CD4-positive, alpha-beta T cell treated with Interleukin-6 for 4 hours (primary cell): Measurements from ENCODE around the gene RDH14.

Experiments used
- DNase-seq: peaks from one replicate; pipeline ENCODE4 v3.0.0-alpha.2; 2020; ENCODE audit warnings: mixed read lengths

Gene RDH14

DNA sequence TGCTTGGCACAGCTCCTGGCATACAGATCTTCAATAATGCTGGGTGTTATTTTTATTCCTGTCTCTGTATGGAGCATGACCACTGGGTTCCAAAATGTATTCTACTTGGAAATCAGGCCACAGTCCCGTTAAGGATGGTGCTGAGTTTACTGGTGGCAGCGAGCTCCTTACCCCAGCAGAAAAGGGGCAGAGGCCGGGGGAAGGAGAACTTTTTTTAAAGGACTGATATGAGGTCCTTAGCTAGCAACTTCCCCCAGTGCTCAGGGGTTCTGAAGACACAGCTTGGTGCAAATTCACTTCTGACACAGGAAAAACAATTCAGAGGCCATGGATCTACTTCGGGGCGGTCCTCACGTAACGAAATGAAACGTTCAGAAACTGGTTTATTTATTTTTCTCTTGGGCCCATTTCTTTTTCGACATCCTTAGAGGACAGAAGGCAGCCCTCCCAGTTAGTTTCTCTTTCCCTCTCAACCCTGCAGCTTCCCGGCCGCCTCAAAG is 872 bp downstream of the RDH14 start:
- DNase-seq: no peak

DNA sequence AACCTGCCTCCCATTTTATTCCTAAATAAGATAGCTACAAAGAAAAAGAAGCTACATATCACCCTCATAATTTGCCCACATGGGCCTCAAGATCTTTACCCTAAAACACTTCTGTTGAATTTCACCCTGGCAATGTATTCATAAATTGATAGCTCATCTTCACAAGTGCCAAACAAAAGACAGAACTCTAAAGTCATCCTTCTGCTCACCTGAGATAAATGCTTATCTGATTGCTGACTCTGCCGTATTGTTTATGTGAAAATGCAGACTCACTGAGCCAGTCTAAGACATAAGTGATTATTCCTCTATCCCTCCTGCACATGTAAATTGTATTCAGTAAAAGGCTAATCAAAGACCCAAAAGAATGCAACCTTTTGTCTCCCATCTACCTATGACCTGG is 2.0 kb downstream of the RDH14 start:
- no peak for DNase-seq

DNA sequence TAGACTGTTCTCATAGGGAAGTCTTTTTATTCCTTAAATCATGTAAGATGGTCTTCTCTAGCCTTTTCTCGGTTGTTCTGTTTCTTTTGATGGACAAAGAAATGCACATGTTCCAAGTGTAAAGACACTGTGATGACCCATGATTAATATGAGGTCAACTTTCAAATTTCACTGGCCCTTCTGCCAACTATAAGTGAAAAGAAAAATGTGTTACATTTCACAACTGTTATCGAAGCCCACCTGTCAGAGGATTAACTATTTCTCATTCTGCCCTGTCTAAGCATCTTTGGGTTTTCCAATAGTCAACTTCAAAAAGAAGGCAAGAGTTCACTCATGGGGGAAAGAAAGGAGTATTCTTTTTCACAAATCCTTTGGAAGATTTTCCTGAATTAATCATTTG is 3.3 kb downstream of the RDH14 start:
- no peak for DNase-seq

DNA sequence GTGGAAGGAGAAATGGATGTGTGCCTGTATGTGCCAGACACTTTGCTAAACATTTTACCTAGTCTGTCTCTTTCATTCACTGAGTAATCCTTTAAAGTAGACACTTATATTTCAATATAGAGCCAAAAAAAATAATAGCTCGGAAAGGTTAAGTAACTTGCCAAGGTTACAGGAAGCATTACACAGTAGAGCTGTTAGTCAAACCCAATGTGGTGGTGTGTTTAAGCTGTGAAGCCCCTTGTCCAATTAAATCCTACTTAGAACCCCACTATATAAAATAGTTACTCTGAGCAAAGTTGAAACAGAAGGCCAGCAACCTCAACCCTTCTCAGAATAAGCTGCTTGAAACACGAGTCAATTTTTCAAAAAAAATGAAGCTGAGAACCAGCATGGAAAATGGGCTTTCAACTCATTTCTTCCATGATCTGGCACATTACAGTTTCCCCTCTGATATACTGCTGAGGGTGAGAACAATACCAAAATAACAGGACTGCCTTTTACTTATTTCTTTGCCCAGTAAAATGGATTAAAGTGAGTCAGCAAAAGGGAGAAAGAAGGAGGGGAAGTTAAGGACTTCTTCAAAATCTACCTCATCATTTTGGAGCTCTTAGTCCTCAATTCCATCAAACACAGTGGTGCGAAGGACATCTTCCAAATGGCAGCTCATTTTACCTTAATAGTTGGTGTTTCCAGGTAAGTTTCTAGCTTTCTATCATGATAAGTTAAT is 7.9 kb downstream of the RDH14 start:
- no peak for DNase-seq

DNA sequence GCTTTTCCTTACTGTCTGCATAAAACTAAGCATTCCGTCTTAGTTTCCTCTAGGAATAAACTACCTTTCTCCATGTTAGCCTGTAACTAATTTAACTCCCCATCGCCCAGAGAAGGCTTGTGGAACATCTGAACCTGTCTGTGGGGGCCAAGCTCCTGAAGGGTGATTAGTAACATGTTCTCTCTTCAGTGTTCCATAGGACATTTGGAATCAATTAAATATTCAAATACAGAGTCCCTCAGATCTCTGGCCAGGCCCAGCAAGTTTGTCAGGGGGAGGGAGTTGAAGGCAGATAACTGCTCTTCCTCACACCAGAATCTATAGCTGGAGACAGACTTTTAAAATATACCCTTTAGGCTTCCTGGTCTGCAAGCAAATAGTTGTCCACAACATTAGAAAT is 8.8 kb downstream of the RDH14 start:
- DNase-seq: no peak

DNA sequence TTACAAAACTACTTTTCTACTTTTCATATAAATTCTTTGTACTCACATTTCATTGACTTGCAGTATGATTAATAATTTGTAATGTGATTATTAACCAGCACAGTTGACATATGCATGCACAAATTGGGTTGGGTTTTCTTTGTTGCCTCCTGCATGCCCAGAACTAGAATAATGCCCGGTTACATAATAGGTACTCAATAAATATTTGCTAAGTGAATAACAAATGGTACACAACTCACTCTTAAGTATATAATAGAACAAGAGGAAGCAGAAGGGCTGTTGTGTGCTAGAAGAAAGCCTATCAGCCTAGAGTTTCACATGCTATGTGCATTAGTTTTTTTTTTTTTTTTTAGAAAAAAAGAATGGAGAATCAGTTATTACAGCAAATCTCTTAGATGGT is 9.3 kb downstream of the RDH14 start:
- DNase-seq: no peak

DNA sequence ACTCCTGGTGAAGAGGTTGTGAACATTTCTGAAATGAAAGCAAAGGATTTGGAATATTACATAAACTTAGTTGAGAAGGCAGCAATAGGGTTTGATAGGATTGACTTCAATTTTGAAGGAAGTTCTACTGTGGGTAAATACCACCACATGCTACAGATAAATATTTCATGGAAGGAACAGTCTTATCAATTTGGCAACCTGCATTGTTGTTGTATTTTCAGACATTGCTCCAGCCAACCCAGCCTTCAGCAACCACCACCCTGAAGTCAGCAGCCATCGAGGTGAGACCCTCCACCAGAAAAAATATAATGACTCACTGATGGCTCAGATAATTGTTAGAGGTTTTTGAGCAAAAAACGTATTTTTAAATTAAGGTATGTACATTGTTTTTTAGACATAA is 10.0 kb downstream of the RDH14 start:
- no peak for DNase-seq

DNA sequence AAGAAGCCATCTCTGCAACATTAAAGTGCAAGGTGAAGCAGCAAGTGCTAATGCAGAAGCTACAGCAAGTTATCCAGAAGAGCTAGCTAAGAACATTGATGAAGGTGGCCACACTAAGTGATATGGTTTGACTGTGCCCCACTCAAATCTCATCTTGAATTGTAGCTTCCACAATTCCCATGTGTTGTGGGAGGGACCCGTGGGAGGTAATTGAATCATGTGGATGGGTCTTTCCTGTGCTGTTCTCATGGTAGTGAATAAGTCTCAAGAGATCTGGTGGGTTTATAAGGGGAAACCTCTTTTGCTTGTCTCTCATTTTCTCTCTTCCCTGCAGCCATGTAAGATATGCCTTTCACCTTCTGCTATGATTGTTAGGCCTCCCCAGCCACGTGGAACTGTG is 11.4 kb downstream of the RDH14 start:
- no peak for DNase-seq

DNA sequence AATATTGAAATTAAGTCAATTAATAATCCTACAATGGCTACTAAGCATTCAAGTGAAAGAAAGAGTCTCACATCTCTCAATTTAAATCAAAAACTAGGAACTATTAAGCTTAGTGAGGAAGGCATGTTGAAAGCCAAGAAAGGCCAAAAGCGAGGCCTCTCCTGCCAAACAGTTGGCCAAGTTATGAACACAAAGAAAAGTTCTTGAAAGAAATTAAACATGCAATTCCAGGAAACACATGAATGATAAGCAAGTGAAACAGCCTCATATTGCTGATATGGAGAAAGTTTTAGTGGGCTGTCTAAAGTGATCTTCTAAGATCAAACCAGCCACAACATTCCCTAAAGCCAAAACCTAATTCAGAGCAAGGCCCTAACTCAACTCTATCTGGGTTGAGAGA is 11.8 kb downstream of the RDH14 start:
- DNase-seq: no peak

DNA sequence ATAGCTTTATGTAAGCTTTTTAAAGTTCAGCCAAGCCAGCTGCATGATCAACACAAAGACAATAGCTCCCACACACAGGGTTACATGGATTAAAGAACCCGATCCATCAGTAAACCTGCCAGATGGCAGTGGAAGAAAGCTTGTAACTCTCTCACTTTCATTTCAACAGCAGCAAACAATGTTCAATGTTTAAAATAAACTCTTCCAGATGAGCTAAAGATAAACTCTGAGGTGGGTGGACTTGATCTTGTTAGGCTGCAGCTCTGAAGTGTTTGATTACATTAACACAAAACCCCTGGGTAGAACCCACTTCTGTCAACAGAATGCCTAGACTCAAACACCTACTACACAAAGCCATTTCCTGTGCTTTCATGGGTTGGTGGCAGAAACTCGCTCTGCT is 13.9 kb downstream of the RDH14 start:
- DNase-seq: no peak

DNA sequence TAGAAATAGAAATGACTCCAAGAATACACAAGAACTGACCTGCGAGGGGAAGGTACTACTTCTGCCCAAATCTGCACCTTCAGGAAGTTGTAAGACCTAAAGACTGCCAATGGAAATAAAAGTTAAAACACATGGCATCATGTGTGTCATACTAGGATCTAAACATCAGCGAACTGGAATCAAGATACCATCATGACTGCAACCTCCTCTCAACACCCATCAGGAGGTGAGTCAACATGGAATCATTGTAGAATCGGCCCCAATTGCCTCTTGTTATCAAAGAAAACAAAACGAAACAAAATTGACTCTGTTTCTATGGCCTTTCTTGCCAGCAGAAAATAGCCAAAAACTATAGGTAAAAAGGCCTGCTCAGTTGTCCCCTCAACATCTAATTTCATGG is 15.1 kb downstream of the RDH14 start:
- DNase-seq: no peak

DNA sequence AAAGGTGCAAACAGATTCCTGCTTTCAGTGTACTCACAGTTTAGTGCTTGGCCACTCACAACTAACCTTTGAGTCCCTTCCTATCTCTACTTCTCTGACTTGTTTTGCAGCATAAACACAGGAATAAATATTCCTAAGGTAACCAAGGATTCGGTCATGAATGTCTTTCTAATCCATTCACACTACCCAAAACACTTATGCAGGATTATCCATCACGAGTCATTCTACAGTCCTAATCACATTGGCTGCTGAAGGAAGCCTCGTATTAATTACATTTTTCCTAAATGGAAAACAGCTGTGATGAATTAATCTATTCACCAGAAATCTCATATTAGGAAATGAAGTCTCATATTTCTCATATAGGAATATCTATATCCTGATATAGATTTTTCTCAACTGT is 16.3 kb downstream of the RDH14 start:
- DNase-seq: no peak

DNA sequence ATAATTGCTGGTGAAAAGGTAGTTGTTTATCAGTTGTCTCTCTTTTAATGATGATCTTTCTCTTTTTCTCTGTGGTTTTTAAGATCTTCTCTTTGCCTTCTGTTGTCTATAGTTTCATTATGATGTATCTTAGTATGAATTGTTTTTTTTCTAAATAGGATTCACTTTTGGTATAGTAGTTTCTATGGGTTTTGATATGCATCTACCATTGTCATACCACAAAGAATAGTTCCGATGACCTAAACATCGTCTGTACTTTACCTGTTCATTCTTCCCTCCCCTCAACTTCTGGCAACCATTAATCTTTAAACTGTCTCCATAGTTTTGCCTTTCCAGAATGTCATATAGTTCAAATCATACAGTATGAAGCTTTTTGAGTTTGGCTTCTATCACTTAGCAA is 19.6 kb downstream of the RDH14 start:
- no peak for DNase-seq

DNA sequence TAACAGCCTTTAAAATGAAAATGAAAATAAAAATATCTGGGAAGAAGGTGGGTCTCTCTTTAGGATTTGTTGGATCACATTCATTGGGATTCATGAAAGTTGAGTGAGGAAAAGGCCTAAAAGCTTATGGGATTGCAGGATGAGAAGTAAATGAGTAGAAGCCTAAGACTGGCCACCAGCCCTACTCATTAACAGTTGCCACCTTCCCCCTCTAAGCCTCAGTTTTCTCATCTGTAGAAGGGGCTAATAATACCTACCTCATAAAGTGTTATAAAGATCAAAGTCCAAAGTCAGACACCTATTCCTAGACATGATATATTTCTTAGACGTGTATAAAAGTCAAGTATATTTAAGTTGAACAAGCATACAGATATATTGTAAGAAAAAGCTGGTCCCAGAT is 23.8 kb downstream of the RDH14 start:
- DNase-seq: no peak

DNA sequence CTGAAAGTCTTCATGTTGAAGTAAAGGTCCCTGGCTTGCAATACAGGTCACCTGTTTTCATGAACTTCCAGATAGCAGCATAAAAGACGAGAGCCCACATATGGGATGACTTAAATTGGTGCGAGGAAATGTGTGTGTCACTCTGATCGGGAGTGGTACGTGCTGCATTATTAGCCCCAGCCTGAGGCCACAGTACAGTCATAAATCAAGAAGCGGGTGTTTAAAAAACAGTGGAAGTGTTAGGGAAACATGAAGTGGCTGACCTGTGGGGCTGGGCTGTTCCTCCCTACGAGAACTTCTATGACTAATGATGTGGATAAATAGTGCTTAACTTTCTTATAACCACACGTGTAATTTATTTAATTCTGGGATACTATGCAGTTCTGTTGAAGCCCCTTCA is 24.4 kb downstream of the RDH14 start:
- no peak for DNase-seq

DNA sequence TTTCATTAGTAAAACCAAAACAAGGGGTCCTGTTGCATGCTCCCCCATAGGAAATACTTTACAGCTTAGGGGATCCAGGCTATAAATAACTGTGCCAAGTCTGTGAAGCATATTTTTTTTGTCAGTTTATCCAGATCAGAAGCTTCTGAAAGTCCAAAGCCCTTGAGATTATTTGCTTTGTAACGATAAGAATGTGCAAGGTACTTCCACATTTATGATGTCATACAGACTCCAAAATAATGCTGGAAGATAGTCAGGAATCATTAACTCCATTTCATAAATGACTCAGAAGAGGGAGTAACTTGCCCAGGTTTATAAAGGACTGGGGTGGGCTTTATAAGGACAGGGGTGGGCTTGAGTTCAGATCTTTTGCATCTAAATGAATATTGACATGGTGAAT is 29.3 kb downstream of the RDH14 start:
- DNase-seq: no peak

DNA sequence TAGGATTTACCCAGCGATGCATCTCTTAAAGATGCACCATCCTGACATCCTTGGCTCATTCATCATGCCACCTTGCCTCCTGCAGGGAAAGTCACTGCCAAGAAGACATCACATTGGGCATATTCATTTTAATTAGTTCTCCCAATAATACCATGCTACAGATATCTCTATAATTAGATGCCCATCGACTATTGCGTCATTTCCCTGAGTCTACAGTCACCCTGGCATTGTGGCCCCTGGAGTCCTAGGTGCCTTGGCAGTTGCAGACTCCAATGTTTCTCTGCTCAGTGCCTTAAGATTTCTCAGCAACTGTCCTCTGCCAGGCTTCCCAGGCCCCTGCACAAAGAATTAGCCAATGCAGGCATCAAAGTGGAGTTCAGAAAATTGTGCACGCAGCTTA is 32.6 kb downstream of the RDH14 start:
- DNase-seq: no peak

DNA sequence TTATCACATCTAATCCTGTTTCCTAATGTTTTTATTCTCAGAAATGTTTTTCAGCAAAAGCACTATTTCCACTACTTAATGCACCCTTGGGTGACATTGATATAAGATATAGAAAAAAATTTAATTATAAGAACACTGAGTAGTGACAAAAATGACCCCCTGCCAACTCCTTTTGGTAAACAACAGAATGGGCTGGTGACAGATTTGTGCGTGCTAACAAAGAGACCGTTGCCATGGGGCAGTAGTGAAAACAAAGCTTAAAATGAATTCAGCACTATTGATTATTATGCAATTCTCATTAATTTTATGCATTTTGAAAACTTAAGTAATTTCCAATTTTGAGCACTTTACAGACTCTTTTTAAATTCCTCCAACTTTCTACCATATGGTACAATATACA is 33.1 kb downstream of the RDH14 start:
- no peak for DNase-seq

DNA sequence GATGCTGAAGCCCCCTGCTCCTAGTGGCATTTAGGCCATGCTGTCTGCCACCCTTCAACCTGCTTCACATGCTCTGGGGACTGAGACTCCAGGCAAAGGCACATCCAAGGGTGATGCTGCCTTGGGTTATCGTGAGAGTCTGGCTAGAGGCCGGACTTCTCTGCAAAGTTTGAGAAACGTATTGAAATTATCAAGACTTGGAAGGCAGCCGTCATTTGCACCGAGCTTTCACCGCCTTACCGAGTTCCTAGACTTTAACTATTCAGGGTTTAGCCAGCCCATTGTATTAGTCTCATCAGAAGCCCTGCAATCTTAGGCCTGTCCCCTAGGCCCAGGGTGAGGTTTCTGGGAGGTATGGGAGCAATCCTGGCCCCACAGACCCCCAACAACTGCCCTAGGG is 34.0 kb downstream of the RDH14 start:
- DNase-seq: no peak

DNA sequence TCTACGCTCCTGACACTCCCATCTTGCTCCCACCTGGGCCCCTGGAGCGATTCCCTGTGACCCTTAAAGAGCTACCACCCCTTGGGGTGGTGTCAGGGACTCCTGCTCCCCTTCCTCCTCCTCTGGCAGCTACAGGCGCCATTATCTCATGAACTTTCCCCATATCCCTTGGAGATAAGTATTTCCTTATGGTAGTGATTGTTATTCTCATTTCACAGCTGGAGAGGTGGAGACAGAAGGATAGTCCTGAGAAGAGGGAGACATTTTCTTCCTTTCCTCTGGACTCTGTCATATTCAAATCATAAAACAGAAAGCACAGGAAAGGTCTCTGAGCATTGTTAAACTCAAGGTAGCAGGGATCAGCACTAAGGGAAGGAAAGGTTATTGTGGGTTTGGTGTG is 34.6 kb downstream of the RDH14 start:
- no peak for DNase-seq

DNA sequence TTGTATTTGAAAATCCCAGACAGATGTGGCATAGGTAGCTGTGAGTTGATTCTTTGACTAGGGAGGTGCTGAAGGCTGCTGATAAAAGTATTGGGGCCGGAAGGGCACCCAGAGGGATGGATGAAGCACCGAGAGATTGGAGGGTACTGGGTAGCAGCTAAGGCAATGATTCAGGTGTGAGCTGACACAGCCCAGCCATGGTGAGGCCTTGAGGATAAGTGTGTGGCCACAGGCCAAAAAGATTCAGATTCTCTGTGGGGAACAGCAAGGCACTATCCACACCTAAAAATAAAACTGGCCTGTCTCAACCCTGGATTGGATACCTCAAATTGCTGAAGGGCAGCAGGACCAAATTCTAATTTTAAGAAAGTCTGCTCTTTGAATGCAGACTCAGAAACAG is 35.2 kb downstream of the RDH14 start:
- DNase-seq: no peak

DNA sequence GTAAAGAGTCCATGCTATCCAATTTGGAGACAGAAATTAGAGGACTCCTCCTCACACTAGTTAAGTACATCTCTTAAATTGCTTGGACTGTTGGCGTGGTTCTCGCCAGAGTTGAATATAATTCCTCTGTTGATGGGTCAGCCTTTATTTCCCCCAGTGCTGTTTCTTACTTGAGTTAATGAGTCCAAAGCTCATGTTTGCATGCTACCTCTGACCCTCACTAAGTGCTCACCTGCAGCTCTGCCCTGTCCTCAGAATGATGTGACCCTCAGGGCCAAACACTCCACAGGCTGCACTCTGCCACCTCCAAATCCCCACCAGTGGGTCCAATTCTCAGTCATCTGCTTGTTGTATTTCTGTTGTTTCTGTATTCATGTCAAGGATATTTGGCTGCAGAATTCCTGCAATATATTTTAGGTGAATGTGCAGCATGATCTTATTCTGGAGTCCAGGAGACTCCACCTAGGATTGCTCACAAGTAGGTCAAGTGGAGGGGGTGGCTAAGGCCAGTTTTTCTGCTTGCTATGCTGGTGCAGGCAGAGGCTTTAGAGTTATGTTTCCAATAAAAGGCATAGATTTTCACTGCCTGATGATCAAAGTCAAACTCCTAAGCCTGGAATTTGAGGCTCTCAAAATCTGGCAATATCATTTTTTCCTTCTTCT is 37.8 kb downstream of the RDH14 start:
- no peak for DNase-seq

DNA sequence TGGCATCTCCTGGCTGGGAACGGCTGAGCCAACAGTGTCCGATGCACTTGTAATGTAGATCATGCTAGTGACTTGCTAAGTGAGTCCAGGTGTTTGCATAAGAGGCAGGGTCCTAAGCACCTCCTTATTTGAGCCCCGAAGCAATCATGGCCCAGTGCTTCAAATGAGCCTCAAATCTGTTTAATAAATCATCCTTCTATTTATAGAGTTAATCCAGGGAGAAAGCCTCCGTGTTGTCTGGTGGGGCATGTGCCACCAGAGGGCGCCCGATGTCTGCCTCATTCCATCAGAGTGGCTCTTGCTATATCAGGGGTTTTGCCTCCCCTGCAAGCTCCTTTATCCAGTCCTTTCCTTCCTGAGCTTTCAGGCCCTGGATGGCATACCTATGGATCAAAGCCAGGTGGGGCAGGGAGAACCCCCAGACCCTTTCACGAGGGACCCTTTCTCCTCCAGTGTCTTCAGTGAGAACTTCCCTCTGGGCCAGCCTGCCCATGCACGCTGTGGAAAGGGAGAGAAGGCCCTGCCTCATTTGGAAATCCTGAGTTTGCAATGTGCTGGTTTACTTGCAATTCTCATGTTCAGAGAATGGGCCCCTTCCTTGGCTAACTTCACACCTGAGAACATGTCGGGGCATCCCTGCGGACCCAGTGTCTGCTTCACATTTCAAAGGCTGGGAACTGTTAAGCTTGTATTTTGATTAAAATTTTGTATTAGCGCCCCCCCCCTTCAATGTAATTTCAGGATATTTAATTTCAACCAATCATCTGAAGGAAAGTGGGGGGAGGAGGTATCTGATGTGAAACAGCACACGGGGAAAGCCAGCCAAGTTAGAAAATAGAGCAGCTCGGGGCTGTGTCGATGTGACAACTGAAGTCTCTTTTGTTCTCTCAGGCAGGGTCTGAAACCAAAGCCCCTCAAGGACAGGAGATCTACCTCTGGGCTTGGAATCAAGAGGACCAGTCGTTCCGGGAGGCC is 39.7 kb downstream of the RDH14 start:
- DNase-seq: peak; percentile 79
